ENCODE results near the gene PIEZO1.
A peak's percentile ranks its signal among the peaks of the same experiment; 100 is the strongest.

PIEZO1 gene

GRCh38 chr16:88693420-88694177 is 91.4 kb downstream of the PIEZO1 start:
- Mint-ChIP-seq H3K4me3 (no peak overlapping the region), H3K4me1 (peaks cover 22% of the 10 kb centered on the region), H3K36me3 (ENCODE audit: insufficient read depth) (peaks cover 28% of the 10 kb centered on the region), H3K9me3 (no peaks in the 10 kb centered on the region), H3K27me3 (no peaks in the 10 kb centered on the region), H3K27ac (ENCODE audit: low read depth) (no peak overlapping the region)
- no peak for DNase-seq (ENCODE audit: low spot score in 2 of 2)
- ATAC-seq (replicated peaks; ENCODE audit: extremely low read depth, poor library complexity, severe bottlenecking) = no peak

DNA sequence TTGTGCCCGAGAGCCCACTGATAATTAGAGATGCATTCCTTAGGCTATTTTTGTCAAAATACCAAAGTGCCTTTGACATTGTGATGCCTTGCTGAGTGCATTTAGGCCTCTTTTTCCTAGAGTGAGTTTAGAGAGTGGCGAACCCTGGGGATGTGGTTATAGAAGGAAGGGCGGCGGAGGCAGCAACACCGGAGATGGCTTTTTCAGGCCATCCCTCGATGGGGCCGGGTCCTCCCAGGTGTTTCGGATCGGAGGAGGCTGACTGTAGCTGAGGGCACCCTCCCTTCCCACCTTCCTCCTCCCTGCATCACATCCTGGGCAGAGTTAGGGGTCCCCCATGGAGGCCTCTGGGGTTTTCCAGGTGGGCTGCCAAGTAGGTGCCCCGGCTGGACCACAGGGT is 92.2 kb downstream of the PIEZO1 start:
- DNase-seq (ENCODE audit: low spot score in 2 of 2) (no peak), ATAC-seq (replicated peaks; ENCODE audit: extremely low read depth, poor library complexity, severe bottlenecking) (no peak)
- peaks cover 24% of the 10 kb centered on the region for H3K36me3 Mint-ChIP-seq (ENCODE audit: insufficient read depth)
- H3K27ac Mint-ChIP-seq (ENCODE audit: low read depth) = no peak overlapping the region
- no peaks in the 10 kb centered on the region for H3K9me3 Mint-ChIP-seq
- peaks cover 22% of the 10 kb centered on the region for H3K4me1 Mint-ChIP-seq
- H3K27me3 Mint-ChIP-seq = no peaks in the 10 kb centered on the region
- H3K4me3 Mint-ChIP-seq = no peak overlapping the region

GRCh38 chr16:88691924-88692560 is 93.0 kb downstream of the PIEZO1 start:
- ATAC-seq (replicated peaks; ENCODE audit: extremely low read depth, poor library complexity, severe bottlenecking) = no peak
- peak overlapping the region; percentile 37 for H3K4me3 Mint-ChIP-seq
- H3K36me3 Mint-ChIP-seq (ENCODE audit: insufficient read depth) = peaks cover 19% of the 10 kb centered on the region
- H3K4me1 Mint-ChIP-seq = peaks cover 22% of the 10 kb centered on the region
- DNase-seq (ENCODE audit: low spot score in 2 of 2) = no peak
- no peaks in the 10 kb centered on the region for H3K9me3 Mint-ChIP-seq
- no peaks in the 10 kb centered on the region for H3K27me3 Mint-ChIP-seq
- no peak overlapping the region for H3K27ac Mint-ChIP-seq (ENCODE audit: low read depth)

- no peaks in the 10 kb centered on the region for H3K27me3 Mint-ChIP-seq
- ATAC-seq (replicated peaks; ENCODE audit: extremely low read depth, poor library complexity, severe bottlenecking) (no peak), DNase-seq (ENCODE audit: low spot score in 2 of 2) (no peak)
- H3K4me1 Mint-ChIP-seq = peaks cover 22% of the 10 kb centered on the region
- peaks cover 16% of the 10 kb centered on the region for H3K36me3 Mint-ChIP-seq (ENCODE audit: insufficient read depth)
- H3K4me3 Mint-ChIP-seq = peak overlapping the region; percentile 6
- peak overlapping the region; percentile 44 for H3K27ac Mint-ChIP-seq (ENCODE audit: low read depth)
- H3K9me3 Mint-ChIP-seq = no peaks in the 10 kb centered on the region
These were observed 93.7 kb downstream of the PIEZO1 start for GRCh38 chr16:88691129-88691813.

DNA sequence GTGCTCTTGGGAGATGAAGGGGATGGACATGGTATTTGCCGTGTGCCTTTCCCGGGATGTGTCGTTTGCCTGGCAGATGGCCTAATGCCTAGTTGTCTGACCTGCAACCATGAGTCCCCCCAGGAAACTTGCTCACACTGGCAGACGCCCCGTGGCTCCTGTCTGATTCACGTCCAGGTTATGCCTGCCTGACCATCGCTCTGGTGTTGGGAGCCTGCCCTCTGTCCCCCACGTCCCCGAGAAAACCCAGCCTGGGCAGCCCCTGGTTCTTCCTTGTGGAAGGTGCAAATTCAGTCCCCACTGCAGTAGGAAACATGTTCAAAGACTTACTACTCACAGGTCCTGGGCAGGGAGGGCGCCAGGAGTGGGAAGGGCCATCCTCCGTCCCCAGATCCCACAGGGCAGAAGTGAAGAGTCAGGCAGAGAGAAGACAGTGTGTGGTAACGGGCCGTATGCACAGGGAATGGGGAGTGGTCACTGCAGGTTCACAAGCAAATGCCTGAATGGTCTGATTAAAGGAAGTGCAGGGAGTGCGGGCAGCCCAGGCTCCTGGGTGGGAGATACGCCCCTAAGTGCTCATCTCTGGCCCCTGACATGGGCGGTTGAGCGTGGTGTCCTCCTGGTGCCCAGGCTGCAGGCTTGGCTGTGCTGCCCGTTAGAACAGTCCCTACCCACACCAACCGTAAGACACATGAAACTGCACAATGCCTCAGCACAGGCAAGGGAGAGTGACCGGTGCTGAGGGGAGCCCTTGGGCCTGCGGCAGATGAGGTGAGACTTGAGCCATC is 94.5 kb downstream of the PIEZO1 start:
- no peak for DNase-seq (ENCODE audit: low spot score in 2 of 2)
- Mint-ChIP-seq H3K27me3 (no peaks in the 10 kb centered on the region), H3K4me1 (peaks cover 22% of the 10 kb centered on the region), H3K4me3 (peak overlapping the region; percentile 6), H3K9me3 (no peaks in the 10 kb centered on the region), H3K27ac (ENCODE audit: low read depth) (peak overlapping the region; percentile 44), H3K36me3 (ENCODE audit: insufficient read depth) (peaks cover 11% of the 10 kb centered on the region)
- no peak for ATAC-seq (replicated peaks; ENCODE audit: extremely low read depth, poor library complexity, severe bottlenecking)

DNA sequence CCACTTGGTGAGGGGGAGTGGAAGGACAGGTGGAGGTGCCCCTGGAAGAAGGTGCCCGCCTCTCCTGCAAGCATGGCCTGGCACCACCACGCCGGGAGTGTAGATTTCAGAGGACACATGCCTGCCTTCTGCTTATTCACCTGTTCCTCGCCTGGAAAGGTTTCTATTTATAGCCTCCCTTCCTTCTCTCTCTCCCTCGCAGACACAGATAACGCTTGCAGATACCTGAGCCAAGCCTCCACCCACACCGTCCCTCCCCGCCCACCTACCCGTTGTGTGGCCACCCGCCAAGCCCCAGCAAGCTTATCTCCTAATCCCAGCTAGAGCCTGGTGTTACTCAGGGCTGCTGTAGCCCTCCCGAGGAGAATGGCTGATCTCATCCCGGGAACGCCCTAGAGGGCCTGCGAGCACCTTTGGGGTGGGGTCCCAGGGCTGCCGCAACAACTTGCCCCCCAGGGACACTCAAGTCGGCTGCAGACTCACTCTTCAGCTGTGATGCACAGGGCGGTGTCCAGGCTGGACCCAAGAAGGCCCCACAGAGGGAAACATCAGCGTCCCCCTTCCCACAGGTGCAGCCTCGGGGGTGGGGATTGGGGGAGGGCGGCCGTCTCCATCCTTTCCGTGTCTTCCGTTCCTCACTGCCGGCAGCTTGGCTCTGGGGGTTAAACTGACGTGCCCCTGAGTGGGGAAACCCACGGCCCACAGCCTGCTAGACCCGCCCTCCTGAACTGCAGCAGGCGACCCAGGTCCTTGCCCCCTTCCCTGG is 96.8 kb downstream of the PIEZO1 start:
- Mint-ChIP-seq H3K27ac (ENCODE audit: low read depth) (no peak overlapping the region), H3K4me3 (no peak overlapping the region), H3K36me3 (ENCODE audit: insufficient read depth) (peaks cover 10% of the 10 kb centered on the region), H3K27me3 (no peaks in the 10 kb centered on the region), H3K9me3 (no peaks in the 10 kb centered on the region), H3K4me1 (peaks cover 22% of the 10 kb centered on the region)
- no peak for DNase-seq (ENCODE audit: low spot score in 2 of 2)
- ATAC-seq (replicated peaks; ENCODE audit: extremely low read depth, poor library complexity, severe bottlenecking) = no peak

- Mint-ChIP-seq H3K27me3 (no peaks in the 10 kb centered on the region), H3K36me3 (ENCODE audit: insufficient read depth) (peaks cover 10% of the 10 kb centered on the region), H3K9me3 (no peaks in the 10 kb centered on the region), H3K4me1 (peaks cover 19% of the 10 kb centered on the region), H3K4me3 (peak overlapping the region; percentile 78), H3K27ac (ENCODE audit: low read depth) (no peak overlapping the region)
- ATAC-seq (replicated peaks; ENCODE audit: extremely low read depth, poor library complexity, severe bottlenecking) (no peak), DNase-seq (ENCODE audit: low spot score in 2 of 2) (no peak)
These were observed 97.4 kb downstream of the PIEZO1 start for GRCh38 chr16:88687676-88688012.

DNA sequence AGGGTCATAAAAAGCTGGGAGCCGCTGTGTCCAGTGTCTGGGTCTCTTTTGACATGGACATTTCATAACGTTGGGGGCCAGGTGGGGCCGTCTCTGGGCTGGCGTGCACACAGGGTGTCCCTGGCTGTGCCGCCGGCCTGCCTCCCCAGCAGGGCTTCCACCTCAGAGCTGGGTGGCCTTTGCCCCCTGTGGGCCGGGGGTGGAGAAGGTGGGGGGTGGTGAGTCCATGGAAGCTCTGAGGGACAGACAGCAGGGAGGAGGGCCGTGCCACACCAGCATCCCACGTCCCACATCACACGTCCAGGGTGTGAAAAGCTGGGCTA is 97.8 kb downstream of the PIEZO1 start:
- peak overlapping the region; percentile 78 for H3K4me3 Mint-ChIP-seq
- peaks cover 19% of the 10 kb centered on the region for H3K4me1 Mint-ChIP-seq
- H3K36me3 Mint-ChIP-seq (ENCODE audit: insufficient read depth) = peaks cover 10% of the 10 kb centered on the region
- H3K27me3 Mint-ChIP-seq = no peaks in the 10 kb centered on the region
- no peak overlapping the region for H3K27ac Mint-ChIP-seq (ENCODE audit: low read depth)
- ATAC-seq (replicated peaks; ENCODE audit: extremely low read depth, poor library complexity, severe bottlenecking) (no peak), DNase-seq (ENCODE audit: low spot score in 2 of 2) (no peak)
- no peaks in the 10 kb centered on the region for H3K9me3 Mint-ChIP-seq

DNA sequence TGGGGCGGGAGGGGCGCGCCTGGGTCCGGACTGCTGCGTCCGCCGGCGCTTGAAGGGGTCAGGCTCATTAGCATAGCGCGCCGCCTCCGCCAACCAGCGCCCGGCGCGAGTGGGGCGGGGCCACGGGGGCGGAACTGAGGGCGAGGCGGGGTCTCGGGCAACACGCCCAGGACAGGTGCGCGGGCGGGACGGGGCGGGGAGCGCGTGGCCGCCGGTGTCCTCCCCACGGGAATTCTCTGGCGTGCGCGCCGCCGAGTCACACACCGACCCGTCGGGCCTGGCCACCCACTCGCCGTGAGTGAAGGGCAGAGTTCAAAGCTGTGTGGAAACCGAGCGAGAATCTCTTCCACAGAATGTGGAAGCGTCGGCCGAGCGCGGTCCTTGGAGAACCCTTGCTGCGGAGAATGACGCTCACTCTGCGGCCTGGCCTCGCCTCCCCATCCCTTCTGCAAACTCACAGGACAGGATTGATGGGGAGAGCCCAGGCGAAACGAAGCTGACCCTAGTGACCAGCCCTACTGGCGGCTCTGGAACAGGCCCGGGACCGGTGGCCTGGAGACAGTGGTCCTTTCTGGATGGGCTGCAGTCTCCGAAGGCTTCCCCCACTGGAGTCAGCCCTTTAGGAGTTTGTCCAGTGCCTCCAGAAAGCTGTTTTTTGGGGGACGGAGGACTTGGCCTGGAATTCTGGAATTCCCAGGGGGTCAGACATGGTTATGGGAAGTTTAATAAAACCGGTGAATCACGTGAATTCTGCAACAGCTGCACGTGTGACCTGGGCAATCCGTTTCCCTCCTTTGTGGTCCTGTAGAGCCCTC is 98.4 kb downstream of the PIEZO1 start, which contains the start of gene SNAI3:
Gene SNAI3 (minus strand): TSS at position 69 of the 815 bp plus-strand sequence. CDS start 101 bp downstream, outside the sequence.
- Mint-ChIP-seq H3K36me3 (ENCODE audit: insufficient read depth) (peaks cover 9% of the 10 kb centered on the region), H3K9me3 (no peaks in the 10 kb centered on the region), H3K27ac (ENCODE audit: low read depth) (no peak within 1 kb of the TSS), H3K4me3 (peak within 1 kb of the TSS; percentile 78), H3K4me1 (peaks cover 19% of the 10 kb centered on the region), H3K27me3 (no peaks in the 10 kb centered on the region)
- DNase-seq (ENCODE audit: low spot score in 2 of 2) = peak; percentile 60 to 79
- peak; percentile 74 for ATAC-seq (replicated peaks; ENCODE audit: extremely low read depth, poor library complexity, severe bottlenecking)

GRCh38 chr16:88686062-88686438 is 99.0 kb downstream of the PIEZO1 start:
- peaks cover 10% of the 10 kb centered on the region for H3K36me3 Mint-ChIP-seq (ENCODE audit: insufficient read depth)
- ATAC-seq (replicated peaks; ENCODE audit: extremely low read depth, poor library complexity, severe bottlenecking) (peak; percentile 62), DNase-seq (ENCODE audit: low spot score in 2 of 2) (no peak)
- peak overlapping the region; percentile 78 for H3K4me3 Mint-ChIP-seq
- H3K9me3 Mint-ChIP-seq = no peaks in the 10 kb centered on the region
- H3K27ac Mint-ChIP-seq (ENCODE audit: low read depth) = no peak overlapping the region
- peaks cover 21% of the 10 kb centered on the region for H3K4me1 Mint-ChIP-seq
- no peaks in the 10 kb centered on the region for H3K27me3 Mint-ChIP-seq

DNA sequence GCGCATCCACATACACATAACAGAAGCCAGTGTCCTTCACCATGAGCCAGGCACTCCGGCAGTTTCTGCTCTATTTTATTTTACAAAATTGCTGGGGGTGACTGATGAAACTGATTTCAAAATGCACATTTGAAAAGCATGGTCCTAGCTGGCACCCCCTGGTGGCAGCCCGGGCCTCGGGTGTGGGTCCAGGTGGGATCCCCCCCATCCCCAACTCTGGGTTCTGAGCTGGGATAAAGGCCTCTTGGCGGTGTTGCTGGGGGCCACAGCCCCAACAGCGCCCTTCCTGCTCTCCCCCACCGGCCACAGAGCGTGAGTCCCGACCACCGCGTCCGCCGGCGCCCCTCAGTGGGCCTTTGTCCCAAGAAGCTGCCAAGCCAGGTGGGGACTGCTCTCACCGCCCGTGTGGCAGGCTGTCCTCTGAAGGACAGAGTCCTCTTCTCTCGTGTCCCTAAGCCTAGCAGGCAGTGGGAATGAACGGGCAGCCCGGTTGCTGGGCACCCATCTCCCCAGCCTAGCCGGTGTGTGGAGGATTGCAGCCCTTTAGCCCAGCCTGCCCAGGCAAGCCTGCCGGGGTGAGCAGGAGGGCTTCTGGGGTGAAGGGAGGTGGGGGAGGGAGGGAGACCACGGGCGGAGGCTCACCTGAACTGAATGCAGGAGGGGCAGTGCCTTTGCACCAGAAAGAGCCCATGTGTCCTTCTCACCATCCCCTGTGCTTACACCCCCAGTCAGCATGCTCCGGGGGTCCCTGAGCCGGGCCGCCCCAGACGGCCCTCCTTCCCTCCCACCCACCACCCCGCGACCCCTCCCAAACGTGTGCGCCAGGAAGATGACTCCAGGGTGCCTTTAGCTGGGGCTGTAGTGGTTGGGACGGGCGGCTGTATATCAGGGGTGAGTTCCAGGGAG is 99.6 kb downstream of the PIEZO1 start:
- peaks cover 14% of the 10 kb centered on the region for H3K36me3 Mint-ChIP-seq (ENCODE audit: insufficient read depth)
- peak; percentile 17 for ATAC-seq (replicated peaks; ENCODE audit: extremely low read depth, poor library complexity, severe bottlenecking)
- no peak for DNase-seq (ENCODE audit: low spot score in 2 of 2)
- peak overlapping the region; percentile 78 for H3K4me3 Mint-ChIP-seq
- H3K9me3 Mint-ChIP-seq = no peaks in the 10 kb centered on the region
- H3K4me1 Mint-ChIP-seq = peaks cover 15% of the 10 kb centered on the region
- no peak overlapping the region for H3K27ac Mint-ChIP-seq (ENCODE audit: low read depth)
- no peaks in the 10 kb centered on the region for H3K27me3 Mint-ChIP-seq

Data from central memory CD8-positive, alpha-beta T cell (primary cell).